Panc1 (cell line): ENCODE measurements around the gene CD48. TPM values are rescaled to one million over a fixed set of nuclear protein-coding genes. Genes with fewer than 3 reads are reported as not detected.

ENCODE experiments used
- ATAC-seq: fragments of 200-7000 bp; cut with Tn5 transposase; 2 replicates; pipeline ENCODE4 v1.9.1; 2020; ENCODE audit warnings: mild to moderate bottlenecking, moderate library complexity
- BruUV-seq: library from RNA; stranded (reverse); fragments of 400-500 nt; replicated peaks from 2 replicates; lab custom pipeline; 2021; lab: Mats Ljungman, UMichigan
- CTCF ChIA-PET: fragments of 300-600 bp; sonication (Branson Sonifier 250); formaldehyde crosslinking; loops from one replicate; lab custom pipeline; 2022; ENCODE audit warnings: antibody characterized with exemption; lab: Charles Lee
- POLR2A ChIA-PET: fragments of 300-600 bp; sonication (Branson Sonifier 250); formaldehyde crosslinking; loops from one replicate; lab custom pipeline; 2022; ENCODE audit warnings: antibody characterized with exemption; lab: Charles Lee
- DNase-seq: peaks from one replicate; pipeline ENCODE4 v3.0.0-alpha.2; 2010; ENCODE audit warnings: low read depth, low spot score
- H3K27ac ChIP-seq: 2 replicates; pipeline ENCODE4 v1.5.1; 2011; ENCODE audit warnings: mild to moderate bottlenecking, low read length, inconsistent platforms
- H3K27me3 ChIP-seq: fragments of 200-500 bp; sonication (Bioruptor generic); 2 replicates; pipeline ENCODE4 v1.6.0; 2014; ENCODE audit warnings: low read length, inconsistent platforms; ENCODE audit not compliant: control insufficient read depth, insufficient read depth
- H3K36me3 ChIP-seq: fragments of 200-500 bp; sonication (Bioruptor generic); 2 replicates; pipeline ENCODE4 v1.5.1; 2014; ENCODE audit warnings: inconsistent platforms, mild to moderate bottlenecking, low read length, moderate library complexity; ENCODE audit not compliant: control insufficient read depth, insufficient read depth
- H3K4me1 ChIP-seq: 2 replicates; pipeline ENCODE4 v1.5.1; 2011; ENCODE audit warnings: inconsistent platforms, mild to moderate bottlenecking, low read length, moderate library complexity; ENCODE audit not compliant: control insufficient read depth, insufficient read depth
- H3K4me3 ChIP-seq, 2 experiments: 2 replicates each; pipeline ENCODE4 v1.5.1; 2011 to 2012; ENCODE audit warnings: low read depth in 2 of 2, low read length in 2 of 2, mild to moderate bottlenecking in 2 of 2, inconsistent platforms in 1 of 2, moderate library complexity in 1 of 2
- H3K9me3 ChIP-seq: fragments of 200-500 bp; sonication (Bioruptor generic); 2 replicates; pipeline ENCODE4 v1.5.1; 2014; ENCODE audit warnings: low read depth, mild to moderate bottlenecking, inconsistent platforms, low read length, moderate library complexity; ENCODE audit not compliant: control insufficient read depth, insufficient read depth
- CTCF ChIP-seq: fragments of 450-650 bp; IDR thresholded peaks from 2 replicates; pipeline ENCODE4 v1.5.1; 2017; ENCODE audit warnings: mild to moderate bottlenecking
- POLR2AphosphoS5 ChIP-seq: IDR thresholded peaks from 2 replicates; pipeline ENCODE4 v1.6.1; 2012; ENCODE audit warnings: mild to moderate bottlenecking, low read depth, low read length, moderate library complexity
- REST ChIP-seq, 2 experiments: IDR thresholded peaks; 2 replicates each; pipeline ENCODE4 v1.6.1; 2011 to 2012; ENCODE audit warnings: low read depth in 2 of 2, control low read depth in 1 of 2, low read length in 1 of 2, mild to moderate bottlenecking in 1 of 2, moderate library complexity in 1 of 2; ENCODE audit not compliant: insufficient read depth in 1 of 2
- SIN3A ChIP-seq: IDR thresholded peaks from 2 replicates; pipeline ENCODE4 v1.6.1; 2012; ENCODE audit warnings: low read depth, mild to moderate bottlenecking, low read length, moderate library complexity, borderline replicate concordance; ENCODE audit not compliant: insufficient read depth
- TCF7L2 ChIP-seq: IDR thresholded peaks from 2 replicates; pipeline ENCODE4 v1.6.1; 2011; ENCODE audit warnings: mild to moderate bottlenecking, low read depth, low read length, inconsistent platforms
- in situ Hi-C: cut with HindIII; loops from 2 replicates; pipeline ENCODE4 v1.10.0; 2016; ENCODE audit warnings: low sequenced_read_pairs, low pct_unique_long_range_greater_than_20kb
- intact Hi-C: fragments of 100-400 bp; cut with micrococcal nuclease; formaldehyde crosslinking; loops from one replicate; pipeline ENCODE4 v1.10.0; 2022; ENCODE audit not compliant: unreplicated experiment
- total RNA-seq: library from RNA; stranded (reverse); gene quantifications from one replicate; pipeline ENCODE4 v1.2.1, GENCODE V29; 2021; ENCODE audit not compliant: unreplicated experiment

Gene CD48
- total RNA-seq, 1 experiment from 2014 or later: 0.67 TPM

DNA sequence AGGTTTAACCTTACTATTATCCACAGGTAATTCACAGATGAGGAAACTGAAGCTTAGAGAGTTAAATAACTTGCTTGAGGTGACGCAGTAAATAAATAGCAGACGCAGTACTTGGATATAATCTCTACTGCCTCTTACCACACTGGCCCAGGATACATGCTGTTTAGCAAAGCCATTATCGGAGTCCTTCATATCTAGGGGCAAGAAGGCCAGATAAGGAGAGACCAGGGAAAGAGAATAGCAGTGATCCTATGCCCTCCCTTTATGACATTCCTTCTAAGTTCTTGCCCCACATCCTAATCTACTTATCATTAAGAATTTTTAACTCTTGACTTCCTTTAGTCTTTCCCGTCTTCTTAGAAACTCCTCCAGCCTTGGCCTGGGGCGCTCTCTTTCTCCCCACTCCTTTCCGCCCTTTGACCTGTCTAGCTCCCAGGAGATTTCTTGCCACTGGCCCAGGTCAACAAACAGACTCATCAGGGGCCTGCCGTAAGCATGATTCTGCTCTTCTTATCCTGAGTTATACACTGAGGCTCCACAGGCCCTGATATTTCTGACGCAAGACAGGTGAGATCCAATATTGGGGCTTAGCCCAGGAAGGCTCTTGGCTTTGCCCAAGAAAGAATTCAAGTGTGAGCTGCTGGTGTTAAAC is 53.3 kb downstream of the CD48 start:
- ATAC-seq: no peak
- H3K4me3 ChIP-seq: no peak overlapping the region
- no peaks in the 10 kb centered on the region; the same call in none of the 2 replicates for H3K27me3 ChIP-seq
- POLR2A ChIA-PET: no interaction called here
- intact Hi-C loops: no loop called here
- H3K4me1 ChIP-seq: no peaks in the 10 kb centered on the region
- no peaks in the 10 kb centered on the region for H3K36me3 ChIP-seq
- no TSS peak for BruUV-seq
- no peak overlapping the region for H3K27ac ChIP-seq
- CTCF ChIA-PET: no interaction called here
- H3K9me3 ChIP-seq: no peaks in the 10 kb centered on the region
- in situ Hi-C loops: no loop called here
- DNase-seq: no peak
- no peak for TF ChIP-seq SIN3A

DNA sequence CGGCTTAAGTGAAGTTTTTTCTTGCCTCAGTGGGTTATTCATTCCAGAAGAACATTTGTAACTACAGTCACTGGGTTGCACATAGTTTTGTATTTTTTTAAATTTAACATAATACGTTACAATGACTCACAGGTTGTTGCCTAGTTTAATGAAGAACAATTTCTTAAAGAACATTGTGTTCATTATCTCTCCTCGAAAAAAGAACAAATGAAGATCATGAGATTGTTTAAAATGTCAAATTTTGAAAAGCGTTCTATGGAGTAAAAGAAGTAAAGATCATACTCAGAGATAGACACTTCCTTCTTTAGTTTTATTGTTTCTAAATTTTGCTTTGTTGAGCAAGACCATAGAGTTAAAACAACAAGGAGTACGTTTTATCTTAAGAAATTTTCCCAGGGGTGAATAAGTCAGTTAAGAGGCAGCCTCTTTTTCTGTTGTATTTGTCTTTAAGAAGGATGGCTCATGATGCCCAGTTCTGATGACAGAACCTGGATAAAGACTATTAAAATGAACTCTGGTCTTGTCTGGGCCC is 54.3 kb downstream of the CD48 start:
- ChIA-PET CTCF (no interaction called here), POLR2A (no interaction called here)
- no peak overlapping the region for H3K27ac ChIP-seq
- TF ChIP-seq TCF7L2 (no peak), REST (IDR thresholded peaks at IDR 0.05; ENCODE audit: insufficient read depth in 1 of 2, low read depth in 2 of 2, low read length in 1 of 2) (no peak), CTCF (no peak), POLR2AphosphoS5 (no peak), SIN3A (no peak)
- no peaks in the 10 kb centered on the region; the same call in 1 of the 2 replicates for H3K27me3 ChIP-seq
- H3K36me3 ChIP-seq: no peaks in the 10 kb centered on the region
- no peaks in the 10 kb centered on the region for H3K4me1 ChIP-seq
- ATAC-seq: no peak
- intact Hi-C loops (no loop called here), in situ Hi-C loops (no loop called here)
- H3K9me3 ChIP-seq: no peaks in the 10 kb centered on the region
- no peak for DNase-seq
- no peak overlapping the region for H3K4me3 ChIP-seq
- no TSS peak for BruUV-seq

DNA sequence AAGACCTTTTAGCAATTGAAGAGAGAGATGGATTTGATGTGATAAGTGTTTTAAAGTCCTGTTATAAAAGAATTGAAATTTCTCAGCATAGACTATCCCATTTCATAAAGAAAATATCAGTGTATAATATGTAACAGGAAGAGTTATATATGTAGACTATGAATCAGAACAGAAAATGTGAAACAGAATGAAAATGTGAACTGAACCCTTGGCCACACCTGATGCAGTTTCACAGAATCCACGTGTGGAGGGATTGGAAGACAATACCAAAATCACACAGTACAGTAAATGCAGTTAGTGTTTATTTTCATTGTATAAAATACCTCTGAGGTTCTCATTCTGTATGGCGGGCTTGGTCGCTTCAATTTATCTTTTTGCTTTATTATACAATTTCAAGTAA is 54.9 kb downstream of the CD48 start:
- Histone ChIP-seq H3K27ac (no peak overlapping the region), H3K9me3 (no peaks in the 10 kb centered on the region), H3K4me3 (no peak overlapping the region), H3K36me3 (no peaks in the 10 kb centered on the region), H3K4me1 (no peaks in the 10 kb centered on the region), H3K27me3 (no peaks in the 10 kb centered on the region; the same call in 1 of the 2 replicates)
- ChIA-PET CTCF (no interaction called here), POLR2A (no interaction called here)
- in situ Hi-C loops: no loop called here
- BruUV-seq: no TSS peak
- intact Hi-C loops: no loop called here
- TF ChIP-seq SIN3A (no peak), CTCF (no peak), TCF7L2 (no peak)
- DNase-seq (no peak), ATAC-seq (no peak)
